GM12801 (cell line): Measurements from ENCODE around the gene ZDHHC8.

Source experiments
- CTCF ChIP-seq: IDR thresholded peaks from one replicate; pipeline ENCODE4 v1.5.1; 2011; ENCODE audit warnings: control low read depth; ENCODE audit not compliant: insufficient read length; ENCODE audit errors: extremely low read depth

Gene ZDHHC8

DNA sequence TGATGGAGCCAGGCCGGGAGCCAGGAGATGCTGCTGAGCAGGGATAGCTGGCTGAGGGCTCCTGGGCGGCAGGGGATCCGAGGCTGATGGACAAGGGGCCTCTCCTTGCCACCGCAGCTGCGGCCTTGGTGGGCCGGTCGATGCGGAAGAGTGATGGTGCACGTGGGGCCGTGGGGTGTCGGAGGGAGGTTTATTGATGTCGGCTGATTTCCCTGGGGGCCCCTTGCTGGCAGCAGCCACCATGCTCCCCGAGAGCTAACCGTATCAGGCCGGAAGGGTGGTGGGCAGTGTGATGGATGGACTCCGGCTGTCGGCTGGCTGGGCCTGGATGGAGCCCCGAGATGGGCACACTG lies 50.3 kb downstream of the ZDHHC8 start:
- TF ChIP-seq CTCF, result no peak

DNA sequence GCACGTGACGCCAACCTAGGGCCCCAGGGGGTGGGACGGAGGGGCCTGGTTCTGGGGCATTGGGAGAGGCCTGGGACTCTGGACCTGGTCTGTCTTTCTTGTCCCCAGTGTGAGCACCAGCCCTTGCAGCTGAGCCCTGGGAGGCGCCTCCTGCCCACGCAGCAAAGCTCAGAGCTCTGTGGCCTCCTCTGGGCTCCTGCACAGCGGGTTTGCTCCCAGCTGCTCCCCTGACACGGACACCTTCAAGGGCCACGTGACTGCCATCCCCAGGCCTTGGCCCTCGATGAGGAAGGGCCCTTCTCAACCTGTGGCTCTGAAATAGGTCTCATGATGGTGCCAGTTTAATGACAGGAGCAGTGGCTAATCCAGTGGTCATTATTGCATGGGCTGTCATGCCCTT lies 50.8 kb downstream of the ZDHHC8 start:
- TF ChIP-seq CTCF, result no peak

GRCh38 chr22:20183101-20183500 lies 51.5 kb downstream of the ZDHHC8 start:
- TF ChIP-seq CTCF, result no peak

DNA sequence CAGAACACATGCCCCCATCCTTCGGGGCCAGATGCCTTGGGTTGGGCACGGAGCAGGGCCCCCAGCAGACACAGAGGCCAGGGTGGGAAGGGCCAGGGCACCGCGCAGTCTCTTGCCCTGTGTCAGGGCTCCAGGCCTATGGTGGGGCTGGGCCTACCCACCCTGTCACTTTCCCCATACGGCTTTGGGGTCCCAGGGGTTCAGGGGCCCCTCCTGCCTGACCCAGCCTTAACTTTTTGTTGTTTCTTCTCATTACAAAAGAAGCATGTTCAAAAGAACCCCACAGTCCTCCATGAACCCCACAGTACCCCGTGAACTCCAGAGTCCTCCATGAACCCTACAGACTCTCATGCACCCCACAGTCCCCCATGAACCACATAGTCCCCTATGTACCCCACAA lies 52.2 kb downstream of the ZDHHC8 start:
- TF ChIP-seq CTCF, result no peak

GRCh38 chr22:20184501-20185165 lies 53.0 kb downstream of the ZDHHC8 start:
- no peak for TF ChIP-seq CTCF

- TF ChIP-seq CTCF, result no peak
These were observed 54.1 kb downstream of the ZDHHC8 start for GRCh38 chr22:20185750-20186149.

- TF ChIP-seq CTCF, result no peak
These were observed 54.7 kb downstream of the ZDHHC8 start for GRCh38 chr22:20186183-20186870.
